Astrocyte (in vitro differentiated cells and primary cell): ENCODE measurements around the gene APOC4. TPM values are rescaled to one million over a fixed set of nuclear protein-coding genes. Genes with fewer than 3 reads are reported as not detected.

Experiments used
- DNase-seq: peaks from one replicate; pipeline ENCODE4 v3.0.0-alpha.2; 2010; ENCODE audit warnings: low read depth
- FAIRE-seq: peaks from 2 replicates; lab custom pipeline; 2011; peaks lifted over from hg19 to GRCh38; lab: Jason Lieb, UNC
- H2AFZ ChIP-seq: 2 replicates; pipeline ENCODE4 v1.6.0; 2012; ENCODE audit warnings: low read depth, low read length, inconsistent platforms
- H3K27ac ChIP-seq: 2 replicates; pipeline ENCODE4 v1.5.1; 2011; ENCODE audit warnings: low read depth, low read length, inconsistent platforms
- H3K27me3 ChIP-seq: 2 replicates; pipeline ENCODE4 v1.6.0; 2011; ENCODE audit warnings: low read length, inconsistent platforms; ENCODE audit not compliant: insufficient read depth
- H3K36me3 ChIP-seq: 2 replicates; pipeline ENCODE4 v1.5.1; 2011; ENCODE audit warnings: low read length, inconsistent platforms; ENCODE audit not compliant: insufficient read depth
- H3K4me1 ChIP-seq: 2 replicates; pipeline ENCODE4 v1.5.1; 2011; ENCODE audit warnings: low read length, inconsistent platforms; ENCODE audit not compliant: insufficient read depth
- H3K4me2 ChIP-seq: 2 replicates; pipeline ENCODE4 v1.6.0; 2012; ENCODE audit warnings: low read length, inconsistent platforms
- H3K4me3 ChIP-seq: 2 replicates; pipeline ENCODE4 v1.5.1; 2011; ENCODE audit warnings: low read depth, mild to moderate bottlenecking, low read length, inconsistent platforms; ENCODE audit not compliant: insufficient read depth
- H3K79me2 ChIP-seq: 2 replicates; pipeline ENCODE4 v1.6.0; 2012; ENCODE audit warnings: mild to moderate bottlenecking, low read length, inconsistent platforms; ENCODE audit not compliant: insufficient read depth
- H3K9ac ChIP-seq: 2 replicates; pipeline ENCODE4 v1.6.0; 2012; ENCODE audit warnings: mild to moderate bottlenecking, low read length, inconsistent platforms
- H3K9me3 ChIP-seq: 2 replicates; pipeline ENCODE4 v1.5.1; 2012; ENCODE audit warnings: low read depth, mild to moderate bottlenecking, low read length, inconsistent platforms; ENCODE audit not compliant: insufficient read depth
- H4K20me1 ChIP-seq: 2 replicates; pipeline ENCODE4 v1.6.0; 2012; ENCODE audit warnings: low read length, inconsistent platforms; ENCODE audit not compliant: insufficient read depth
- H3K27ac Mint-ChIP-seq: one replicate; pipeline ENCODE4 v1.8.0; 2021; ENCODE audit warnings: mild to moderate bottlenecking, mixed read lengths; ENCODE audit not compliant: unreplicated experiment
- H3K27me3 Mint-ChIP-seq: one replicate; pipeline ENCODE4 v1.8.0; 2021; ENCODE audit warnings: low read depth, mixed read lengths; ENCODE audit not compliant: unreplicated experiment
- H3K36me3 Mint-ChIP-seq: one replicate; pipeline ENCODE4 v1.8.0; 2021; ENCODE audit warnings: low read depth, mixed read lengths; ENCODE audit not compliant: unreplicated experiment
- H3K4me1 Mint-ChIP-seq: one replicate; pipeline ENCODE4 v1.8.0; 2021; ENCODE audit warnings: low read depth, mixed read lengths; ENCODE audit not compliant: unreplicated experiment
- H3K4me3 Mint-ChIP-seq: one replicate; pipeline ENCODE4 v1.8.0; 2021; ENCODE audit warnings: mild to moderate bottlenecking, moderate library complexity, mixed read lengths; ENCODE audit not compliant: unreplicated experiment
- H3K9me3 Mint-ChIP-seq: one replicate; pipeline ENCODE4 v1.8.0; 2021; ENCODE audit warnings: mild to moderate bottlenecking, mixed read lengths; ENCODE audit not compliant: unreplicated experiment
- CTCF ChIP-seq: IDR thresholded peaks from 2 replicates; pipeline ENCODE4 v1.5.1; 2011; ENCODE audit warnings: low read depth, mild to moderate bottlenecking, inconsistent platforms, low read length, moderate library complexity; ENCODE audit not compliant: insufficient read depth
- EZH2 ChIP-seq: IDR thresholded peaks from 2 replicates; pipeline ENCODE4 v1.6.1; 2012; ENCODE audit warnings: mild to moderate bottlenecking, low read length, inconsistent platforms; ENCODE audit not compliant: insufficient read depth
- total RNA-seq: library from RNA; stranded (reverse); gene quantifications from 2 replicates; pipeline ENCODE4 v1.2.1, GENCODE V29; 2021

Gene APOC4
- total RNA-seq, 1 donor from 2014 or later, result not detected

- Mint-ChIP-seq H3K4me1 (no peaks in the 10 kb centered on the region), H3K36me3 (peaks cover 3% of the 10 kb centered on the region), H3K27me3 (peaks cover 3% of the 10 kb centered on the region), H3K27ac (no peak overlapping the region), H3K9me3 (peaks cover 2% of the 10 kb centered on the region), H3K4me3 (no peak overlapping the region)
- Histone ChIP-seq H3K27me3 (no peaks in the 10 kb centered on the region), H3K4me3 (no peak overlapping the region), H3K9me3 (no peaks in the 10 kb centered on the region), H3K4me1 (peaks cover 5% of the 10 kb centered on the region), H3K27ac (no peak overlapping the region), H3K36me3 (no peaks in the 10 kb centered on the region), H4K20me1 (no peaks in the 10 kb centered on the region), H2AFZ (no peak overlapping the region), H3K4me2 (no peak overlapping the region), H3K9ac (no peak overlapping the region), H3K79me2 (no peaks in the 10 kb centered on the region)
- TF ChIP-seq EZH2, result no peak
- no peak for TF ChIP-seq CTCF
- DNase-seq (no peak), FAIRE-seq (no peak)
These were observed 6.2 kb downstream of the APOC4 start for GRCh38 chr19:44948237-44948636.

GRCh38 chr19:44948763-44949374 lies 6.8 kb downstream of the APOC4 start:
- no peak overlapping the region for H3K27ac ChIP-seq
- Mint-ChIP-seq H3K27me3 (peaks cover 2% of the 10 kb centered on the region), H3K36me3 (peaks cover 3% of the 10 kb centered on the region), H3K27ac (no peak overlapping the region), H3K4me1 (no peaks in the 10 kb centered on the region), H3K9me3 (peaks cover under 1% of the 10 kb centered on the region), H3K4me3 (no peak overlapping the region)
- DNase-seq (no peak), FAIRE-seq (no peak)
- no peak overlapping the region for H3K4me2 ChIP-seq
- H3K36me3 ChIP-seq, result no peaks in the 10 kb centered on the region
- H3K79me2 ChIP-seq, result no peaks in the 10 kb centered on the region
- H3K4me3 ChIP-seq, result no peak overlapping the region
- H2AFZ ChIP-seq, result no peak overlapping the region
- H4K20me1 ChIP-seq, result no peaks in the 10 kb centered on the region
- peaks cover 5% of the 10 kb centered on the region for H3K4me1 ChIP-seq
- TF ChIP-seq CTCF (no peak), EZH2 (no peak)
- no peak overlapping the region for H3K9ac ChIP-seq
- no peaks in the 10 kb centered on the region for H3K9me3 ChIP-seq
- H3K27me3 ChIP-seq, result no peaks in the 10 kb centered on the region

DNA sequence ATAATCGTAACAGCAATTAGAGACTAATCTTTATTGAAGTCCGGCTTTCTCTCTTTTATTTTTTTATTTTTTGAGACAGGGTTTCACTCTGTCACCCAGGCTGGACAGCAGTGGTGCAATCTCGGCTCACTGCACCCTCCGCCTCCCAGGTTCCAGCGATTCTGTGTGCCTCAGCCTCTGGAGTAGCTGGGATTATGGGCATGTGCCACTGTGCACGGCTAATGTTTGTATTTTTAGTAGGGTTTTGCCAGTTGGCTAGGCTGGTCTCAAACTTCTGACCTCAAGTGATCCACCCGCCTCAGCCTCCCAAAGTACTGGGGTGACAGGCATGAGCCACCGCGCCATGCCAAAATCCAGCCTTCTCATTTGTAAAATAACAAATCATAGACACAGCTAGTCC lies 7.5 kb downstream of the APOC4 start:
- Histone ChIP-seq H3K27ac (no peak overlapping the region), H3K79me2 (no peaks in the 10 kb centered on the region), H2AFZ (no peak overlapping the region), H3K27me3 (no peaks in the 10 kb centered on the region), H3K4me1 (peaks cover 5% of the 10 kb centered on the region), H3K9me3 (no peaks in the 10 kb centered on the region), H3K4me3 (no peak overlapping the region), H3K4me2 (no peak overlapping the region), H3K9ac (no peak overlapping the region), H4K20me1 (no peaks in the 10 kb centered on the region), H3K36me3 (no peaks in the 10 kb centered on the region)
- DNase-seq (no peak), FAIRE-seq (no peak)
- Mint-ChIP-seq H3K9me3 (no peaks in the 10 kb centered on the region), H3K4me3 (no peak overlapping the region), H3K27ac (no peak overlapping the region), H3K4me1 (no peaks in the 10 kb centered on the region), H3K36me3 (peaks cover 3% of the 10 kb centered on the region), H3K27me3 (no peaks in the 10 kb centered on the region)
- no peak for TF ChIP-seq EZH2
- TF ChIP-seq CTCF, result no peak
